GM19397 (cell line): Measurements from ENCODE around the gene ELMO1.

Source experiments
- ATAC-seq: cut with Tn5 transposase; IDR thresholded peaks from one replicate; pipeline ENCODE4 v1.9.1; 2021; ENCODE audit warnings: mild to moderate bottlenecking, moderate library complexity; ENCODE audit not compliant: unreplicated experiment

The ELMO1 gene

GRCh38 chr7:37231613-37232012, 217.1 kb downstream of the ELMO1 start:
- ATAC-seq, result no peak

- no peak for ATAC-seq
Measured at GRCh38 chr7:37230221-37230620, 218.4 kb downstream of the ELMO1 start.

GRCh38 chr7:37229381-37229780, 219.3 kb downstream of the ELMO1 start:
- ATAC-seq, result no peak

GRCh38 chr7:37225285-37225969, 223.2 kb downstream of the ELMO1 start:
- ATAC-seq, result no peak

- no peak for ATAC-seq
Measured at GRCh38 chr7:37224746-37225145, 223.9 kb downstream of the ELMO1 start.

- no peak for ATAC-seq
Measured at GRCh38 chr7:37220664-37221063, 228.0 kb downstream of the ELMO1 start.

- ATAC-seq, result no peak
Measured at GRCh38 chr7:37218956-37219355, 229.7 kb downstream of the ELMO1 start.

GRCh38 chr7:37216923-37217322, 231.7 kb downstream of the ELMO1 start:
- no peak for ATAC-seq

GRCh38 chr7:37216156-37216852, 232.4 kb downstream of the ELMO1 start:
- no peak for ATAC-seq

- no peak for ATAC-seq
Measured at GRCh38 chr7:37215290-37215923, 233.3 kb downstream of the ELMO1 start.

- no peak for ATAC-seq
Measured at GRCh38 chr7:37212556-37212955, 236.1 kb downstream of the ELMO1 start.

GRCh38 chr7:37212051-37212450, 236.6 kb downstream of the ELMO1 start:
- ATAC-seq, result no peak

GRCh38 chr7:37211097-37211880, 237.4 kb downstream of the ELMO1 start:
- ATAC-seq, result no peak

- ATAC-seq, result no peak
Measured at GRCh38 chr7:37209195-37209594, 239.5 kb downstream of the ELMO1 start.

- peak; percentile 68 for ATAC-seq
Measured at GRCh38 chr7:37208528-37208927, 240.1 kb downstream of the ELMO1 start.

GRCh38 chr7:37206192-37206591, 242.5 kb downstream of the ELMO1 start:
- ATAC-seq, result no peak

- no peak for ATAC-seq
Measured at GRCh38 chr7:37205451-37205850, 243.2 kb downstream of the ELMO1 start.

- ATAC-seq, result no peak
Measured at GRCh38 chr7:37201876-37202198, 246.8 kb downstream of the ELMO1 start.

- no peak for ATAC-seq
Measured at GRCh38 chr7:37201003-37201875, 247.4 kb downstream of the ELMO1 start.

- ATAC-seq, result no peak
Measured at GRCh38 chr7:37198906-37199485, 249.7 kb downstream of the ELMO1 start.
